Stimulated activated CD8-positive, alpha-beta memory T cell treated with anti-CD3 and anti-CD28 coated beads, Interleukin-12 subunit alpha, Interleukin-12 subunit beta, amount 100 ng/mL, for 24 hours (primary cell): ENCODE data around the gene SPATA1.
A peak's percentile ranks its signal among the peaks of the same experiment; 100 is the strongest.
"Not testable (repeated sequence)": the region's sequence is repeated elsewhere in the genome, so short reads cannot be mapped to it uniquely, and the experiment has no call there.

Experiments used
- DNase-seq: peaks from one replicate; pipeline ENCODE4 v3.0.0-alpha.2; 2020; ENCODE audit errors: extremely low read depth

Gene SPATA1, protein sequence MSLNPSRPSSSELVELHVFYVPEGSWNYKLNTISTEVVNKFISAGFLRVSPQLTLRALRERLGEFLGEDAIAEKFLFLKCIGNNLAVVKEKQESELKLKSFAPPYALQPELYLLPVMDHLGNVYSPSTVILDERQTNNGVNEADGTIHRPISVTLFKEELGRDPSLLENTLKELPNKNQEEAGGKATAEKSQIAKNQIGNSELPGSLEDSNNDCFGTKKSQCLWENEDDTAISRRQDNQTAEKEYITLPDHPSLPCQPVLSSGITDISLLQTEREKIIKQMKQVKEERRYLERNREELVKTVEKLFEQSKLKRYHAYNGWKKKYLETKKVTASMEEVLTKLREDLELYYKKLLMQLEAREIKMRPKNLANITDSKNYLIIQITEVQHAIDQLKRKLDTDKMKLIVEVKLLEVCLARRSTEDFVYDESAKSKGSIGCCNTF

DNA sequence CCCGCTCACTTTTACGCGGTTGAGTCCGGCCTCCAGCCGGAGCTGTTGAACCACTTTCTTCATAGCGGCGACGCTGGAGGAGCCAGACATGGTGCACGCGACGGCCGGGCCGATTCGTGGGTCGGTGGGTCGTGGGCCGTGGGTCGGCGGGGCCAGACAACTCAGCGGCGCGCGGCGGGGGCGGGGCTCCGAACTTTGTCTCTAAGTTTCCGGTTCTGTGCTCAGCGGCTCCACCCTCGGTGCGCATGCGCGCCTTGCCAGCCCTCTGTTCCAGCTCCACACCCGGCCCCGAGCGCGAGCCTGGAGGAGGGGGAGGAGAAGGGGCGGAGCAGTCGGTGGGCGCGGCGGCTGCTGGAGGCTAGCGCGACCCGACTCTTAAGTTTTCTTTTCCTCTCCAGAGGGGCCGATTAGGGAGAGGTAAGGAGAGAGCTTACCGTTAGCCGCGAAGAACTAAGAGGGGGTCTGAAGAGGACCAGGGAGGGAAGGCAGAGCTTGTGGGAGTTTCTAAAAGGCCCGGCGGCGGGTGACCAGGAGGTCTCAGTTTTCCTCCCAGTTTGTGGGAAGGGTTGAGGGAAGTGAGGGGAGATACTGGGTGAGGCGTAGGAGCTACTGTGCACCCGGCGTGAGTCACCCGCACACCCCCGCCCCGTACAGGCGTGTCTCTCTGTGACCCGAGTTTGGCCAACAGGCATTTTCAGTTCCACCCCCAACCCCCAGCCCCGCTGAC, at the start of gene SPATA1, which contains the start of gene GNG5:
SPATA1 (plus strand) TSS at position 385 of the 727 bp plus-strand sequence. CDS start 9,974 bp downstream, outside the sequence.
GNG5 (minus strand) TSS at position 580 of the 727 bp plus-strand sequence; CDS start at position 90, 490 bp downstream.
- peak; percentile 97 for DNase-seq

DNA sequence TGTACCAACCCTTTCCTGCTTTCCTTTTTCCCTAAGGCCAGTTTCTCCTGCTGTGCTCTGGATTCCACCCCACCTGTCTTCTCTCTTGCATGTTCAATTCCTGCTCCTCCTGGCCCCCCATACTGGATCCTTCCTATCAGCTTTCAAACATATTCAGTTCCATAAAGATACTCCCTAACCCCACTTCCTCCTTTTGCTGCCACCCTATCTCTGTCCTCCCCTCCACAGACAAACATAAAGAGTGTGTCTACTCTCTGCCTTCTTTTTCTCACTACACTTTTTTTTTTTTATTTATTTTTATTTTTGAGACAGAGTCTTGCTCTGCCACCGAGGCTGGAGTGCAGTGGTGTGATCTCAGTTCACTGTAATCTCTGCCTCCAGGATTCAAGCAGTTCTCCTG, 44.1 kb upstream of the SPATA1 start:
- DNase-seq, result no peak

DNA sequence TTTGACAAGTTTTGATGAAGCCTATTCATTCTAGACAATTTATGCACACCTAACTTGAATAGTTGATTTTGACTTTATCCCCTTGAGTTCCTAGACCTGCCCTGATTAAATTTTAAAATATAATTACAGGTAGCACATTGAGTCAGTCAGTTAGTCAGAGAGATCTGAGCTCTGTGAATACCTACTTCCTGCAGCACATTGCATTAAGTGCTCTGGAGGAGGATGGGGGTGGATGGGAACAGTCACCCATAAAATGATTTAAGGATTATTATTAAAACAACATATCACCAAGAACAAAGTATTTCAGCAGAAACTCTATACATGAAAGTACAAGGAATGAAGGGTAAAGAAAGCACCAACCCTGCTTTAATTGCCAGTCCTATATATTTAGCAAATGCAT, 38.9 kb upstream of the SPATA1 start:
- DNase-seq, result no peak

DNA sequence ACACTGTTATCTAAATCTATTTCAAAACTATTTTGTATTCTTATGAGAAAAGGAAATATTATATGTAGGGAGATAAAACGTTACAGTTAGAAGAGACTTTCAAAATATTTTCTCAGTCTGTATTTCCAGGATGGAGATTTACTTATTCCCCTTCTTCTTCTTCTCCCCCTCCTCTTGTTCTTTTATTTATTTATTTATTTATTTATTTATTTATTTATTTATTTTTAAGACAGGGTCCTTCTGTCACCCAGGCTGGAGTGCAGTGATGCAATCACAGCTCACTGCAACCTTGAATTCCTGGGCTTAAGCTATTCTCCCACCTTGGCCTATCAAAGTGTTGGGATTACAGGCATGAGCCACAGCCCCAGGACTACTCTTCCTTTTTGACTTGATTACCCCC, 30.0 kb upstream of the SPATA1 start:
- no peak for DNase-seq

DNA sequence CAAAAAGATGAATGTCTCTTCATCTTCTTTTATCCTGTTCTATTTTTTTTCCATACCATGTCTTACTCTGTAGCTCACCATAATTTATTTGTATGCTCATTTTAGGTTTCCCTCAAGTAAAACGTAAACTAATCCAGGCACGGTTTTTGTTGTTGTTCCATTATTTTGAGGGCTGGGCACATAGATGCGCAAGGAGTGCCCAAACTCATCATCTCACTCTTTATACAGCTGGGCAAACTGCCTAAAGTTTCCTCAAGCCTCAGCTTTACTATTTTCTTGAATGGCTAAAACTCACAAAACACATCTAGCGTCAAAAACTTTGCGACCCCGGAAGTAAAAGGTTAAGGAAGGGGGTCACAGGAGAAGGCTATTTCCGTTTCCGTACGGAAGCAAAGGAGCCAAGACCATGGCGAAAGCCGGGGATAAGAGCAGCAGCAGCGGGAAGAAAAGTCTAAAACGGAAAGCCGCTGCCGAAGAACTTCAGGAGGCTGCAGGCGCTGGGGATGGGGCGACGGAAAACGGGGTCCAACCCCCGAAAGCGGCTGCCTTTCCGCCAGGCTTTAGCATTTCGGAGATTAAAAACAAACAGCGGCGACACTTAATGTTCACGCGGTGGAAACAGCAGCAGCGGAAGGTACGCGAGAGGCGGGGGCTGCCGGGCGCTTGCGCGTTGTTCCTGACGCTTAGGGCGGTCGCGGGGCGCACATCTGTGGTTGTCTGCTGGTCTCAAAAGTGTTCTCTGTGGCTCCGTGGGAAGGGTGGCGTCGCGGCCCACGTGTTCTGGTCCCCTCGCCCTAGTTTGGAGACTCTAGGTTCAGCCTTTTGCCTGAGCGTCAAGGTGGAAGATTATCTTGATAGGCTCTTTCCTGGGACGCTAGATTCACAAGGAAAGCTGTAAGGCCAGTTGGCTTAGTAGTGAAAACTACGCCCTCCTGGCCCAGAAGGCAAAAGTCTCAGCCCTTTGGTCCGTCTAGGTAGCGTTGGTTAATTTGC, 27.0 kb upstream of the SPATA1 start, which contains the start of gene RPF1:
RPF1 (plus strand) TSS at position 391 of the 993 bp plus-strand sequence; CDS start at position 407, 16 bp downstream.
- DNase-seq, result peak; percentile 67

DNA sequence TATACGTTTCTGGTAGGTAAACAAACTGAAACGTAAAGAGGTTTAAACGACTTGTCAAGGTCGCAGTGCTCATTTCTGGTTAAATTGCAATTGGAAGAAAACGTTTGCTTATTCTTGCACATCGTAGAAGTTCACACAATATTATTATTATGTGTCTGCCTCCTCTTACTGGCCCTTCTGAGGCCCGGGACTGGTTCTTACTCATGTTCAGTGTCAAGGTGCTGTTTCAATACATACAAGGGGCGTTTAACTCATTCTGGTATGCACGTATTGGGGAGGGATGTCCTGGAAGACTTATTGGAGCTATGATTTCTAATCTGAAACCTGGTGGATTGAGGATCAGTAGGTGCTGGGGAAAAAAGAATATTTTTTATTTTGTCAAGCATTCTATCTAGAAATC, 26.2 kb upstream of the SPATA1 start:
- no peak for DNase-seq

DNA sequence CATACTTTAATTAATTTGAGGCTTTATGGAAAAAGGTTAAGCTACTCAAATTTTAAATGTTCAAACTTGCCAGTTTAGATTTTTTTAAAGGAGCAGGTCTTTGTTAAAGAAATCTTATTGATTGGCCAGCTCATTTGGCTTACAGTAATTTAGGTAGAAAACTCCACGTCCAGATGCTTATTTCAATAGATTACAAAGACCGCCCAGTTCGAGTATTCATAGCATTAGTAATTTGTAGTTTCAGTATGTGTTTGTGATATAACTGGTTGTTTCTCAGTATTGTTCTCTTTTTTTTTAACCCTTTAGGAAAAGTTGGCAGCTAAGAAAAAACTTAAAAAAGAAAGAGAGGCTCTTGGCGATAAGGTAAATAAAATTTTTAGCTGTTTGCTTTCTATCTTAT, 25.5 kb upstream of the SPATA1 start:
- DNase-seq, result no peak

DNA sequence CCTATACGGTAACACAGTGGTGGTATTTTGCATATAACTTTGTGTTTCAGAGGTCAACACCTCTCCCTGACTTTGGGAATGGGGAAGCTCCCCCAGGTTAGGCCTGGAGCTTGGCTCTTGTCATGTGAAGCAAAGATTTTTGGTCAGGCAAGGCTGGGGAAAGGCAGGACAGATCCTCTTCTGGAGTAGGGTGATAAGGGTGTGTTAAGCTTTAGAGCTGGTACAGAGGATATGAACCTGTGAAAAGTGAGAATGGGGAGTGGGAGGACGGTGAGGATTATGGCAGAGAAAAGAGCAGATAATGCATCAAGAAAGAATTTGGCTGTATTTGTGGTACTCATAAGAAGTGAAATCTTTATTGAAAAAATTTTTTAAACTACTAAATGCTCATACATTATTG, 24.9 kb upstream of the SPATA1 start:
- no peak for DNase-seq

DNA sequence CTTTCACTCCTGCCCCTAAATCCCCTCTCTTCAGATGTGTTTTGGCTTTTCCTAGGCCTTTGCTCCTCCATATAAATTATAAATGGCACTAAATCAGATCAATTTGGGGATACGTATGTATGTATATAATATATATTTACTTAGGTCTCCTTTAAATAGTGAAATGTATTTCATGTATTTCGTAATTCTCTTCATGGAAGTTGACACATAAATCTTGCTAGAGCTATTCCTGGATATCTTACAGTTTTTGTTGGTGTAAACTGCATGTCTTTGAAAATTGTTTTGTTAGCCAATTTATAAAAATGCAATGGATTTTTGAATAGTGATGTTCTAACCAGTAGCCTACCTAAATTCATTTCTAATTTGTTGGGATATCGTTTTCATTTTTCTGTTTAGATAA, 18.1 kb upstream of the SPATA1 start:
- no peak for DNase-seq

DNA sequence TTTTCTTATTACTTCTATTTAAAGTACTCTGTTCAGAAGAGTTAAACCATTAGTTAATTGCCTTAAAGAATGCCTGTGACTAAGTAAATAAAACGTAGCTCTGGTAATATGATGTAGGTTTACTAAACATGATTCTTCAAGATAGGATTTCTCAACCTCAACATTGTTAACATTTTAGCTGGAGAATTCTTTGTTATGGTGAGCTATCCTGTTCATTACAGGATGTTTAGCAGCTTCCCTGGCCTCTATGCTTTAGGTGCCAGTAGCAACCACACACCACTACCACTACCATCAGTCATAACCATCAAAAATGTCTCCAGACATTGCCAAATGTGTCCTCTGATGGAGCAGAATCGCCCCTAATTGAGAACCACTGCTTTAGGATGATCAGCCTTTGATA, 16.4 kb upstream of the SPATA1 start:
- no peak for DNase-seq

DNA sequence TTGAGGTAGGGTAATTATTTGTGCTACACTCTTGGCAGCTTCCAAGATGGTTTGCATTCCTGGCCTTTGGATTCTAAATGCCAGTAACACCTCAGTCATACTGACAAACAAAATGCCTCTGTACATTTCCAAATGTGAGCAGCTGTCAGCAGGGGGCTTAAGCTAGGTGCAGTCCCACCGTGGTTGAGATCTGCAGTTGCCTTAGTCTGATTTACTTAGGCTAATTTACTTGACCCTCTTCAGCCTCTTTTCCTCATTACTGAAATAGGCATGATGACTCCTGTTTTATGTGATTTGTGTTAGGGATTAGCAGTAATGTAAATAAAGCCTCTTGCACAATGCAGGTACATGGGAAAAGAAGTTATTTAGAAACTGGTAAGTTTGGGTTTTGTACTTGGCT, 13.5 kb upstream of the SPATA1 start:
- DNase-seq, result no peak

DNA sequence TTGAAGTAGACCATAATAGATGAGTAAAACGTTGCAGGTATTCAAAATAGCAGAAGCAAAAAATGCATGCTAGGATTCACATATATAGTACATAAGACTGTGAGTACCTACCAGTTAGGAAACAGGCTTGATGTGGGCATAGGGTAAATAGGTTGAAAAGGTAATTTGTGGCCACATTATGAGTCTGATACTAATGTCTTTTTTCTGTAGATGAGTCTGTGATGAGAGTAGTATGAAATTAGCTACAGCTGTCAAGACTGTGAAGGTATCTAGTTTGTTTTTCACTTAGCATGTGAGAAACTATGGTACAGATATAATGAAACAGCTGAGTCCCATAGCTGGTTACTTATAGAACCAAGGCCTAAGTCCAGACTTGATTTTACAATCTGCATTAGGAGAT, 12.4 kb upstream of the SPATA1 start:
- no peak for DNase-seq

DNA sequence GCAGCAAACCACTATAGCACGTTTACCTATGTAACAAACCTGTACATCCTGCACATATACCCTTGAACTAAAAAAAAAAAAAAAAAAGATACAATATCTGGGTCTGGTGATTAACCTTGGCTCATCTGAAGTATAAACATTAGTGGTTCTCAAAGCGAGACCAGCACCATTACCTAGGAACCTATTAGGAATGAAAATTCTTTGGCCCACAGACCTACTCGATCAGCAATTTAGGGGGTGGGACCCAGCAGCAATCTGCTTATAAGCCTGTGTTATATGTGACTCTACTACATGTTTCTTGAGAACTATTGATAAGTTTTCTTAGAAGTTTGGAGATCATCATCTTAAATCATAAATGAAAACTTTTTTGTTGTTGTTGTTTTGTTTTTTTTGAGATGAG, 9.7 kb upstream of the SPATA1 start:
- no peak for DNase-seq

DNA sequence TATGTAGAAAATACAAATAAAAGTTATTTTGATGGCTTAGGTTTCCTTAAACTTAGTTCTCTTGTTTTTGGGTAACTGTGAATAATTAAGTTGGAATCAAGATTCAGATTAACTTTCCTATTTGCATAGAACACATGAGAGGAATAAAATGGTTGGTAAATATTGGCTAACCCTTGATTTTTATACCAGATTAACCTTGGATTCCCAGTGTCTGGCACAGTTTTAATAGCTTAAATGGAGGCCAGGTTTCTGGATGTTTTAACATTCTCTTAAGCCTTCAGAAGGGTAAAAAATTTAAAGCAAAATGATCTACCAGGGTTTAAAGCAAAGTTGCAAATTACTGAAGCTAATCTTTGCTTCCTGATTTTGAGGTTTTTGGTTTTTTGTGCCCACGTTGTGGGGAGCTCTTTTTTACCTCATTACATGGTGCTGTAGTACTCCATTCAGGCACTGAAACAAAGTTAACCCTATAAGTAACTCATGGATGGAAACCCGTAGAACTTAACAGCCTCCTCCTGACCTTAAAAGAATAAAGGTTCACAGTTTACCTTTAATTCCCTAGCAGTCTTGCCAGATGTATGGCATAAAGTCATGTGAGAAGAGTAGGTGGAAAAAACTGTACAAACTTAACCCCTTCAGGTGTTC, 8.4 kb upstream of the SPATA1 start:
- no peak for DNase-seq

DNA sequence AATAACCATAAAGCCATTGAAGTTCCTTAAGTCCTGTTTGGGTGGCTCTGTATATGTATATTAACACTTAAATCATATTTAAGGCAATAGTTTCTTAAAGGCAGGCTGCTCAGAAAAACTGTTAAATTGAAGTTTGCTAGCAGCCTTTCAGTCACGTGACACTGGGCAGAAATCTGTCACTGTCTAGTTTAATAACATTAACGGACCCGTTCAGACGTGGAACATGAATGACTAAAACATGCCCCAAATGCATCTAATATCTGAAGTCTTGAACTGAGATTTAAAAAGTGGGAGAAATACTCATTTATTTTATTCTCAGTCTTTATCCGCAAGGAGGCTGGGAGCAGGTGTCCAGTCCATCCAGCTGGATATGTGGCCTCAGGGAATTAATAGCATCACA, 3.3 kb upstream of the SPATA1 start:
- no peak for DNase-seq

DNA sequence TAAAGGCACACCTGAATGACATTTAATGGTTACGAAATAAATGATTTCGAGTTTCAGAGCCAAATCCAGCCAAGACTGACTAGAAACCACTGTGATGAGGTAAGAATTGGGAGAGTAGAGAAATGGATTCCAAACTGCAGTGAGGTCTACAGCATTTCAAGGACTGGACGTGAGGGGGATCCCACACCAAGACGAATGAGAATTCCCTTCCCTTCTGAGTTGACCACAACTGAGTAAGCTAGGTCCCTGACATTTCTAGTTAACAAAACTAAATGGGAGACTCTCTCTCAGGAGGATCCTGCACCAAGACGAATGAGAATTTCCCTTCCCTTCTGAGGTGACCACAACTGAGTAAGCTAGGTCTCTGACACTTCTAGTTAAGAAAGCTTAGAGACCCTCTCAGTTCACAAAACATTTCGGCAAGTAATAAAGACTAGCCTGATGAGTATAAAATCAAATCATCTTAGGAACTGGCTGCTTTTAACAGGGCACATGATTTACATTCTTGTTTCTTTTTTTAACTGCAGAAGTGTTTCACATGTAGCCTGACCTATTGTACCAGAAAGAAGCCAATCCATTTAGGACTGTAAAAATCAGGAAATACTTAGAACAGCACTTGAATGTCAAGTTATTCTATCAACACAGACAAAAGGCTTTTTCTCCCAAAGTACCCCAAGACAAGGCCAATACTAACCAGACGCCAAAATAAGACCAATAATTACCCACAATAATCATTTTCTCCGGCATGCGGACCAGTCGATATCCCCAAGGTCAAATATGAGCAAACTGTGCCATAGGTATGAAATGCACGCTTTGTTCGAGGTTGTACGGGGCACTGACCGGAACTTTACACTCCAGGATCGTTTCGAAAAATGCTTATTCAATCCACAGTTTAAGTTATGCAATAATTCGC, 1.4 kb upstream of the SPATA1 start:
- no peak for DNase-seq

DNA sequence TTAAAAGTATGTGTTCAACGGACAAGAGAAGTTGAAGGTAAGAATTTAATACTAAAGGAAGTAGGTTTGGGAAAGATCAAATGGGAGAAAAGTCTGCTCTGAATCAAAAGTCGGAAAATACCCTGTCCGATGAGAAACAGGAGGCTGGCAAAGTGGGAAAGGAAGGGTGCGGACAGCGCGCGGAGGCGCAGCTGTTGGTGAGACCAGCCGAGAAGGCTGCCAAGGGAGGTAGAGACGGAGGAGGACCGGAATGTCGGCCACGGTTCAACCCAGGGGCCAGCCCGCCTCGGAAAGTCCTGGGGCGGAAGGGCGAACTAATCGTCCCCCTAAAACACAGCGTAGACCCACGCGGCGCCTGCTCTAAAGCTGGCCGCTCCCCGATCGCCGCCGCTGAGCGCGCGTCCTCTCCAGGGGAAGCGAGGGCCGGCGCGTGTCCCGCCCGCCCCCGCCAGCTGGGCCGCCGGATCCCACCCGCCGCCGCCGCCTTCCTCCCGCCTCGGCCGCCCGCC, 639 bp upstream of the SPATA1 start:
- DNase-seq, result no peak

DNA sequence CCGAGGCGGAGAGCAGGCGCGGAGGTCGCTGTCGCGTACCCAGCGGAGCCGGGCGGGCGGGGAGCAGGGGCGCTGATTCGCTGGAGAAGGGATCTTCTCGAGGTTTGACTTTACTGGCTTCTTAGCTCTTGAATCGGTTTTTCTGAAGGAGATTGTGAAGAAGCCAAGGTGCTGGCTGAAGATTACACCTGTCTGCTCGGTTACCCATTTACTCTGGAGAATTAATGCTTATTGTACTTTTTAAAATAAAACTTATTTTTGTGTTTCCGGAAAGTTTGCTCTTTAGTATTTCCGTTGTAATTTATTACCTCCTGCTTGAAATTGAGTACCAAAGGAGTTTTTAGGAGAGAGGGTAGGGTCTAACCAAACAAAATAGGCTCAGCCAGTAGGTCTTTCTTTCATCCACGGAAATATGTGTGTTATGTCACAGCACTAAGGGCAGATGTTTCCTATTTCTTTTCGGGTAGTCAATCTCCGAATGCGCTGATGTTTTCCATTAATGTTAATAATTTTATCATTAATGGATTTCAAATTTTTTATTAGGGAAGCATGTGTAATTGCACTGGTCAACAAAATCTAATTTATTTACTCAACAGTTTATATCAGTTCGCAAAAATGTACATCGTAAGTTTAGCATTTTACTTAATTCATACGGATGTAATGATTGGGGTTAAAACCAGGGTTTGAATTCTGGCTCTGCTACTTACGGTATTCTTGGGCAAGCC, 705 bp downstream of the SPATA1 start:
- DNase-seq, result no peak

DNA sequence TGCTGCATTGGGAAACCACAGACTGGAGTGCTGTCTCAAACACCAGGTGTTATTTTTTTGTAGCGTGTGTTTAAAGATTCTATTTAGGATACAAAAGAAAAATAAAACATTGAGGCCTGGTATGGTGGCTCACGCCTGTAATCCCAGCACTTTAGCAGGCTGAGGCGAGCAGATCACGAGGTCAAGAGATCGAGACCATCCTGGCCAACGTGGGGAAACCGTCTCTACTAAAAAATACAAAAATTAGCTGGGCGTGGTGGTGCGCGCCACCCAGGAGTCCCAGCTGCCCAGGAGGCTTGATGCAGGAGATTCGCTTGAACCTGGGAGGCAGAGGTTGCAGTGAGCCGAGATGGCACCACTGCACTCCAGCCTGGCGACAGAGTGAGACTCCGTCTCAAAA, 1.7 kb downstream of the SPATA1 start:
- not testable (repeated sequence) for DNase-seq
